Neural cell (in vitro differentiated cells): ENCODE measurements around the gene MS4A4E. TPM values are rescaled to one million over a fixed set of nuclear protein-coding genes. Genes with fewer than 3 reads are reported as not detected.

Experiments used
- H2AFZ ChIP-seq: fragments of 200-600, 300-800 bp; sonication (generic), shearing (Covaris generic); 2 replicates; pipeline ENCODE4 v1.6.0; 2014; ENCODE audit warnings: low read depth, mild to moderate bottlenecking, antibody characterized with exemption, low read length, moderate library complexity
- H3F3A ChIP-seq: fragments of 200-600 bp; shearing (Covaris generic); 2 replicates; pipeline ENCODE4 v1.6.1; 2016; ENCODE audit warnings: mild to moderate bottlenecking, moderate library complexity, mixed read lengths, antibody characterized with exemption, low read length; ENCODE audit not compliant: insufficient read depth, poor library complexity, severe bottlenecking
- H3K27ac ChIP-seq: fragments of 200-600, 300-800 bp; sonication (generic), shearing (Covaris generic); 2 replicates; pipeline ENCODE4 v1.5.1; 2014; ENCODE audit warnings: mild to moderate bottlenecking, low read length, moderate library complexity
- H3K27me3 ChIP-seq: fragments of 300-800, 200-600 bp; sonication (generic), shearing (Covaris generic); 2 replicates; pipeline ENCODE4 v1.6.0; 2014; ENCODE audit warnings: mild to moderate bottlenecking, low read depth, low read length, moderate library complexity; ENCODE audit not compliant: insufficient read depth
- H3K36me3 ChIP-seq: fragments of 300-800, 200-600 bp; sonication (generic), shearing (Covaris generic); 2 replicates; pipeline ENCODE4 v1.5.1; 2014; ENCODE audit warnings: mild to moderate bottlenecking, antibody characterized with exemption, low read length, moderate library complexity; ENCODE audit not compliant: insufficient read depth
- H3K4me2 ChIP-seq: fragments of 300-800, 200-600 bp; sonication (generic), shearing (Covaris generic); 2 replicates; pipeline ENCODE4 v1.6.0; 2014; ENCODE audit warnings: mild to moderate bottlenecking, low read length
- H3K4me3 ChIP-seq: fragments of 300-800, 200-600 bp; sonication (generic), shearing (Covaris generic); 2 replicates; pipeline ENCODE4 v1.5.1; 2014; ENCODE audit warnings: mild to moderate bottlenecking, low read length, moderate library complexity
- H3K79me2 ChIP-seq: fragments of 200-600 bp; shearing (Covaris generic); replicated peaks from 2 replicates; pipeline ENCODE4 v1.6.0; 2014; ENCODE audit warnings: mild to moderate bottlenecking, low read length, moderate library complexity; ENCODE audit not compliant: insufficient read depth
- H3K9ac ChIP-seq: fragments of 300-800, 200-600 bp; sonication (generic), shearing (Covaris generic); 2 replicates; pipeline ENCODE4 v1.6.1; 2016; ENCODE audit warnings: mild to moderate bottlenecking, low read length, mixed read lengths
- H3K9me2 ChIP-seq: fragments of 200-600 bp; shearing (Covaris generic); 2 replicates; pipeline ENCODE4 v1.6.1; 2016; ENCODE audit warnings: mild to moderate bottlenecking, low read length, mixed read lengths; ENCODE audit not compliant: insufficient read depth
- H3K9me3 ChIP-seq: fragments of 200-600, 300-800 bp; sonication (generic), shearing (Covaris generic); 2 replicates; pipeline ENCODE4 v1.6.1; 2016; ENCODE audit warnings: mild to moderate bottlenecking, mixed run types, low read length, moderate library complexity, mixed read lengths
- H4K20me1 ChIP-seq: fragments of 200-600 bp; shearing (Covaris generic); 2 replicates; pipeline ENCODE4 v1.6.1; 2016; ENCODE audit warnings: mild to moderate bottlenecking, mixed run types; ENCODE audit not compliant: insufficient read depth
- CTCF ChIP-seq: fragments of 450-650 bp; IDR thresholded peaks from 2 replicates; pipeline ENCODE4 v1.5.1; 2014; ENCODE audit warnings: antibody characterized with exemption, mild to moderate bottlenecking, moderate library complexity; ENCODE audit not compliant: poor library complexity, severe bottlenecking
- EP300 ChIP-seq: fragments of 450-650 bp; conservative IDR thresholded peaks from 2 replicates; pipeline ENCODE4 v1.6.1; 2014; ENCODE audit warnings: antibody characterized with exemption, mild to moderate bottlenecking, moderate library complexity; ENCODE audit not compliant: poor library complexity, severe bottlenecking
- EZH2 ChIP-seq: fragments of 200-600, 300-800 bp; shearing (Covaris generic), sonication (generic); IDR thresholded peaks from 2 replicates; pipeline ENCODE4 v1.6.1; 2014; ENCODE audit warnings: antibody characterized with exemption, low read length, borderline replicate concordance, mild to moderate bottlenecking; ENCODE audit not compliant: insufficient read depth, poor library complexity, severe bottlenecking
- MXI1 ChIP-seq: fragments of 450-650 bp; conservative IDR thresholded peaks from 2 replicates; pipeline ENCODE4 v1.6.1; 2014; ENCODE audit warnings: antibody characterized with exemption, mild to moderate bottlenecking; ENCODE audit not compliant: poor library complexity, severe bottlenecking
- POLR2AphosphoS5 ChIP-seq: IDR thresholded peaks from 2 replicates; pipeline ENCODE4 v1.6.1; 2012
- RAD21 ChIP-seq: fragments of 450-650 bp; conservative IDR thresholded peaks from 2 replicates; pipeline ENCODE4 v1.6.1; 2014; ENCODE audit warnings: antibody characterized with exemption, mild to moderate bottlenecking, moderate library complexity
- REST ChIP-seq: IDR thresholded peaks from 2 replicates; pipeline ENCODE4 v1.6.1; 2012; ENCODE audit warnings: borderline replicate concordance
- SMC3 ChIP-seq: fragments of 450-650 bp; conservative IDR thresholded peaks from 2 replicates; pipeline ENCODE4 v1.6.1; 2014; ENCODE audit warnings: antibody characterized with exemption, mild to moderate bottlenecking, moderate library complexity; ENCODE audit not compliant: poor library complexity
- TAF1 ChIP-seq: IDR thresholded peaks from 2 replicates; pipeline ENCODE4 v1.6.1; 2012; ENCODE audit warnings: low read depth
- polyA plus RNA-seq: library from polyadenylated mRNA; depleted of rRNA; stranded (reverse); fragments of >200 nt; gene quantifications from 2 replicates; pipeline ENCODE4 v1.2.3, GENCODE V29; 2014

MS4A4E gene
- polyA plus RNA-seq, 1 donor from 2014 or later: not detected

- Histone ChIP-seq H3F3A (no peaks in the 10 kb centered on the region), H3K4me2 (no peak overlapping the region), H3K9me2 (no peaks in the 10 kb centered on the region), H3K27me3 (no peaks in the 10 kb centered on the region), H4K20me1 (no peaks in the 10 kb centered on the region), H3K9me3 (no peaks in the 10 kb centered on the region), H2AFZ (no peak overlapping the region), H3K4me3 (no peak overlapping the region), H3K79me2 (no peaks in the 10 kb centered on the region), H3K27ac (no peak overlapping the region), H3K36me3 (no peaks in the 10 kb centered on the region), H3K9ac (no peak overlapping the region)
- TF ChIP-seq EZH2 (no peak), POLR2AphosphoS5 (no peak)
Observed at GRCh38 chr11:60261014-60261413, 18.1 kb upstream of the MS4A4E start.

- Histone ChIP-seq H3K4me3 (no peak overlapping the region), H3K36me3 (no peaks in the 10 kb centered on the region), H3K9ac (no peak overlapping the region), H3K79me2 (no peaks in the 10 kb centered on the region), H2AFZ (no peak overlapping the region), H3K27ac (no peak overlapping the region), H3K4me2 (no peak overlapping the region), H3F3A (no peaks in the 10 kb centered on the region), H3K27me3 (no peaks in the 10 kb centered on the region), H4K20me1 (no peaks in the 10 kb centered on the region), H3K9me3 (no peaks in the 10 kb centered on the region), H3K9me2 (no peaks in the 10 kb centered on the region)
- TF ChIP-seq EP300: no peak
- no peak for TF ChIP-seq SMC3
- no peak for TF ChIP-seq EZH2
- no peak for TF ChIP-seq RAD21
- TF ChIP-seq CTCF: no peak
- TF ChIP-seq REST: no peak
- TF ChIP-seq POLR2AphosphoS5: no peak
- TF ChIP-seq TAF1: no peak
- no peak for TF ChIP-seq MXI1
Observed at GRCh38 chr11:60257956-60258722, 15.2 kb upstream of the MS4A4E start.
